HG03159 (cell line): Measurements from ENCODE around the gene MAP3K4.

Experiments
- ATAC-seq: cut with Tn5 transposase; IDR thresholded peaks from one replicate; pipeline ENCODE4 v1.9.1; 2021; ENCODE audit warnings: mild to moderate bottlenecking, moderate library complexity; ENCODE audit not compliant: unreplicated experiment

The MAP3K4 gene

GRCh38 chr6:161137839-161138542 lies 146.4 kb downstream of the MAP3K4 start:
- ATAC-seq, result no peak

GRCh38 chr6:161138543-161139303 lies 147.2 kb downstream of the MAP3K4 start:
- ATAC-seq, result no peak

DNA sequence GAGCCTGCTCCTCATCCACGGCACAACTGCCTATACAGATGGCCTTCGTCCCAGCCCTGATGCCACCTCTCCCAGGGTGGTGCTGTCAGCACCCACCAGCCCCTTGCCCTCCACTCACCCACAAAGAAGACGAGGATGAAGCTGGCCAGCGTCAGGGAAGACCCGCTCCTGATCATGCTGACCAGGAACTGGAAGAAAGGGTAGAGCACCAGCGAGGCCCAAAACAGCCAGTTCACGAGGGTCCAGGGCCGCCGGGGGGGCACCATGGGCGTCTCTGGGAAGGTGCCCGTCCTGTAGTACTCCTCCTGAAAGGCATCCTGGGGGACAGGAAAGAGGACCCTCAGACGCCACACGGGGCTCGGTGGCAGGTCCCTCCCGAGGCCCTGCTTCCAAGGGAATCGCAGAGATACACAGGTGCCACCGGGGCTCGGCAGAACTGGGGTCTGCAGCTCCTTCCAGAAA lies 147.8 kb downstream of the MAP3K4 start:
- ATAC-seq, result no peak

DNA sequence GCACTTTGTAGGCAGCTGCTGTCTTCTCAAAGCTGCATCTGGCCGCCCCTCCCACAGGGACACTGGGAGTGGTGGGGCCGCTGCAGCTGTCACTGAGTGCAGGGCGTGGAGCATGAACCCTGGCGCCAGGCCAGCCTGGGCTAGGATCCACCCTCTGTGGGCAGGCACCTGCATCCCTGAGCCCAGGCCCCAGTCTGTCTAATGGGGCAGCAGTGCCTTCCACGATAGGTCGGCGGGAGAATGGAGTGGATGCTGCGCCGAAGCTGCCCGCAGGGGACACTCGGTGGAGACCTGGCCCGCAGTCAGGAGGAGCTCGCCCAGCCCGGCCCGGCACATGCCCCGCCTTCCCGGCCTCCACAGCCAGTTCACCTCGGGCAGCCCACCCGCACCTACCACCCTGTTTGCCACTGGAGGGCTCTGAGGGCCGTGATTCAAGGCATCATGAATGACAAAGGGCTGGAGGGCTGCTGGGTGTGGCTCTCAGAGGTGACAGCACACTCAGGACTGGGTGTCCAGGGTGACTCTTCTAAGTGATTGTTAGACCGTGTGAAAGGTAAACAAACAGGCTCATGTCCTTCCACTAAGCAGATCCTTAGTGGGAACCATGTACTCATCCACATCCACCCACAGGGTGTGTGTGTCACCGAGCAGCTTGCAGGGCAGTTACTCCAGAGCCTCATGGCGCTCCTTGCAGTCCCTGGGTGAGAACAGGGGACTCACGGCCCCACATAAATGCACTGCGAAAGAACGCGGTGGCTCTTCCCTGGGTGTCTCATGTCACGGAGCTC lies 148.4 kb downstream of the MAP3K4 start:
- ATAC-seq, result no peak

DNA sequence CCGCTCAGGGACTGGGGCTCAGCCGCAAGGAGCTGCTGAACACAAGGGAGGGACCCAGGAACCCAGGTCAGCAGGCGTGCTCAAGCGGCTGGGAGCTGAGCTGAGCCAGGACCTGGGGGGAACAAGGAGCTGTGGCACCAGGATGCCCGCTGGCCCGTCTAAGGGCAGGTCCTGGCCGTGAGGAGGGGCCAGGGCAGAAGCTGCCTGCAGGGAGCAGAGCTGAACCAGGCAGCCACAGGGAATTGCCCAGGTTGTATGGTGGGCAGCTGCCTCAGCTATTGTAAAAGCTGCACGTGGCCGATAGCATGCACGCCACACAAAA lies 148.9 kb downstream of the MAP3K4 start:
- no peak for ATAC-seq

GRCh38 chr6:161141173-161141572 lies 149.6 kb downstream of the MAP3K4 start:
- ATAC-seq, result no peak

DNA sequence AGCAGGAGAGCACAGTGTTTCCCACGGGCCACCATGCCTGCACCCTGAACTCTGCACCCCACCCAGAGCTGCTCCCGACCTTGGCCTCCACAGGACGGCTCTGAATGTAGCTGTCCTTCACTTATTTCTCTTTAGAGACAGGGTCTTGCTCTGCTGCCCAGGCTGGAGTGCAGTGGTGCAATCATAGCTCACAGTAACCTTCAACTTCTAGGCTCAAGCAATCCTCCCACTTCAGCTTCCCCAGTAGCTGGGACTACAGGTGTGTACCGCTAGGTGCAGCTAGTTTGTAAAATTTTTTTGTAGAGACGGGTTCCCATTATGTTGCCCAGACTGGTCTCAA lies 151.4 kb downstream of the MAP3K4 start:
- no peak for ATAC-seq

- ATAC-seq, result no peak
Measured at GRCh38 chr6:161143663-161144430, 152.3 kb downstream of the MAP3K4 start.

DNA sequence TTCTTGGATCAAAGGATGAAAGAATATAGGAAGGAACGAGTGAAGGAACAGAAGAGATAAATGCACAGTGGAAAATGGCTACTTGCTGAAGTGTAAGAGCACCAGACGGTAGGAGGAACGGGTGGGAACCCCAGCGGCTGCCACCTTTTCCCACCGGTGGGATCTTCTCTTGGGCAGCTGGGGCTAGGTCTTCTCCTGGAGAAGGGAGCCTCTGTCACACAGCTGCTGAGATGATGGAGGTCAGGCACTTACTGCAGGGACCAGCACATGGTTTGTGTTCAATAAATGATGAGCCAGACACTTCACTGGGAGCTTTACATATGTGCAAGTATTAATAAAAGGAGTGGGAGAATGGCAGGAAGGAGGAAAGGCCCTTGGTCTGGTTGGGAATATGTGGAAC lies 158.6 kb downstream of the MAP3K4 start:
- no peak for ATAC-seq

- ATAC-seq, result no peak
Measured at GRCh38 chr6:161150566-161150965, 159.0 kb downstream of the MAP3K4 start.

GRCh38 chr6:161151059-161151645 lies 159.6 kb downstream of the MAP3K4 start:
- no peak for ATAC-seq

GRCh38 chr6:161151660-161152526 lies 160.3 kb downstream of the MAP3K4 start:
- no peak for ATAC-seq

GRCh38 chr6:161152527-161152862 lies 160.9 kb downstream of the MAP3K4 start:
- ATAC-seq, result no peak

DNA sequence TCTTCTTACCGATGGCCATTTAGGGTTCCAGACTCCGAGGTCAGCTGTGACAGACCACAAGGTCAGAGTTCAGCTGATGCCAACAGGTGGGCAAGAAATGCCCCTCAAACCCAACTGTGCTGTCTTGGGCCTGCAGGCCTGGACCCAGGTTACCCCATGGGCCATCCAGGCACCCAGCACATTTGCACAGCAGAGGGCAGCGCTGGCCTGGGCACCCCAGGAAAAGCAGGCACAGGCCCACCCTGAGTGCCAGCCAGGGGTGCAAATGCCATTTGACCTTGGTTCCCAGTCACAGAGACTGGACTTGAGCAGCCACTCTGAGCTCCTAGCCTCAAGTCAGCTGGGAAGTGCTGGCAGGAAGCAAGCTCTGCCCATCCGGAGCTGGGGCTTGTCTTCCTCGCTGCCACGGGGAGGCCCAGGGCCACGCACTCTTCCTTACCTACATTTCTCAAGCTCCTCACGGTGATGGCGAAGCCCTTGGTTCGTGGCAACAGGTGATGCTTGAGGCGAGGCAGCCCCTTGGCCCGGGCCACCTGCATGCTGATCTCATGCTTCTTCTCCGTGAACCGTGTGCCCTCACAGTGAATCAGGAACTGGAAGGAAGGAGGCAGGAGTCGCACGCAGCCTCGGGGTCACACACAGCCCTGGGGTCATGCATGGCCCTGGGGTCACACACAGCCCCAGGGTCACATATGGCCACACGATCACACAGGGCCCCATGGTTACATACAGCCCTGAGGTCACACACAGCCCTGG lies 161.5 kb downstream of the MAP3K4 start:
- no peak for ATAC-seq

DNA sequence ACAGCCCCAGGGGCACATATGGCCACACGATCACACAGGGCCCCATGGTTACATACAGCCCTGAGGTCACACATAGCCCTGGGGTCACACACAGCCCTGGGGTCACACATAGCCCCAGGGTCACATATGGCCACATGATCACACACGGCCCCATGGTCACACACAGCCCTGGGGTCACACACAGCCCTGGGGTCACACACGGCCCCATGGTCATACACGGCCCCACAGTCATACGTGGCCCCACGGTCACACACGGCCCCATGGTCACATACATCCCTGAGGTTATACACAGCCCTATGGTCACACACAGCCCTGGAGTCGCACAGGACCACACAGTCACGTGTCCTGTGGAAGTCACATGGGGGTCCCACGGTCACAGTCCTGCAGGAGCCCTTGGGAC lies 162.2 kb downstream of the MAP3K4 start:
- ATAC-seq, result no peak

GRCh38 chr6:161154796-161155335 lies 163.3 kb downstream of the MAP3K4 start:
- no peak for ATAC-seq

GRCh38 chr6:161161121-161161520 lies 169.6 kb downstream of the MAP3K4 start:
- ATAC-seq, result no peak

GRCh38 chr6:161161889-161162624 lies 170.5 kb downstream of the MAP3K4 start:
- no peak for ATAC-seq
